CD4-positive, alpha-beta memory T cell (primary cell): ENCODE results near the gene PLCD3. TPM values are rescaled to one million over a fixed set of nuclear protein-coding genes. Genes with fewer than 3 reads are reported as not detected.
A peak's percentile ranks its signal among the peaks of the same experiment; 100 is the strongest.

Experiments used
- CTCF ChIA-PET: fragments of 350-600 bp; sonication (Branson Sonifier 250); formaldehyde crosslinking; loops from one replicate; lab custom pipeline; 2021; ENCODE audit warnings: inconsistent platforms; ENCODE audit not compliant: partially characterized antibody; lab: Charles Lee
- POLR2A ChIA-PET: fragments of 350-600 bp; sonication (Branson Sonifier 250); formaldehyde crosslinking; loops from one replicate; lab custom pipeline; 2021; ENCODE audit not compliant: partially characterized antibody; lab: Charles Lee
- DNase-seq, 5 donors: peaks; one replicate each; pipeline versions ENCODE4 v3.0.0 to v3.0.0-alpha.2; 2020 to 2022; ENCODE audit warnings: mixed read lengths in 1 of 5
- H3K27ac ChIP-seq: one replicate; pipeline ENCODE4 v1.7.0; 2013; ENCODE audit warnings: low read depth, low read length
- H3K27me3 ChIP-seq: 2 replicates; pipeline ENCODE4 v1.7.0; 2013; ENCODE audit warnings: mild to moderate bottlenecking, low read length, moderate library complexity; ENCODE audit not compliant: insufficient read depth
- H3K36me3 ChIP-seq: 2 replicates; pipeline ENCODE4 v1.7.0; 2013; ENCODE audit warnings: mild to moderate bottlenecking, low read length, moderate library complexity; ENCODE audit not compliant: insufficient read depth
- H3K4me1 ChIP-seq: 2 replicates; pipeline ENCODE4 v1.7.0; 2013; ENCODE audit warnings: mild to moderate bottlenecking, low read length, moderate library complexity; ENCODE audit not compliant: insufficient read depth
- H3K4me3 ChIP-seq, 2 donors: one replicate each; pipeline ENCODE4 v1.7.0; 2013; ENCODE audit warnings: low read length in 2 of 2, mild to moderate bottlenecking in 1 of 2
- H3K9me3 ChIP-seq, 2 donors: one replicate each; pipeline ENCODE4 v1.7.0; 2013; ENCODE audit warnings: low read length in 2 of 2, control low read depth in 1 of 2; ENCODE audit not compliant: control insufficient read depth in 1 of 2
- H3K27ac Mint-ChIP-seq, 7 donors: one replicate each; pipeline ENCODE4 v1.8.0; 2020 to 2021; ENCODE audit warnings: mixed read lengths in 7 of 7, mild to moderate bottlenecking in 6 of 7, inconsistent platforms in 3 of 7, moderate library complexity in 3 of 7
- H3K27me3 Mint-ChIP-seq, 2 donors: one replicate each; pipeline ENCODE4 v1.8.0; 2020 to 2021; ENCODE audit warnings: mixed read lengths in 2 of 2
- H3K36me3 Mint-ChIP-seq, 2 donors: one replicate each; pipeline ENCODE4 v1.8.0; 2020 to 2021; ENCODE audit warnings: mixed read lengths in 2 of 2, inconsistent platforms in 1 of 2, mild to moderate bottlenecking in 1 of 2
- H3K4me1 Mint-ChIP-seq, 4 donors: one replicate each; pipeline ENCODE4 v1.8.0; 2020 to 2021; ENCODE audit warnings: mixed read lengths in 4 of 4, mild to moderate bottlenecking in 1 of 4
- H3K4me3 Mint-ChIP-seq, 8 donors: one replicate each; pipeline ENCODE4 v1.8.0; 2020 to 2021; ENCODE audit warnings: mixed read lengths in 8 of 8, mild to moderate bottlenecking in 7 of 8, moderate library complexity in 6 of 8, inconsistent platforms in 3 of 8
- H3K9me3 Mint-ChIP-seq, 8 donors: one replicate each; pipeline ENCODE4 v1.8.0; 2020 to 2021; ENCODE audit warnings: mixed read lengths in 8 of 8, mild to moderate bottlenecking in 5 of 8, inconsistent platforms in 3 of 8, moderate library complexity in 1 of 8
- intact Hi-C: fragments of 100-400 bp; cut with micrococcal nuclease; formaldehyde crosslinking; loops from one replicate; pipeline ENCODE4 v1.15.1; 2023
- polyA plus RNA-seq, 2 donors: library from polyadenylated mRNA; unstranded; fragments of 300-500 nt; fragmentation: Illumina TruSeq; gene quantifications; one replicate each; pipeline ENCODE4 v1.2.3, GENCODE V29; 2021
- total RNA-seq, 2 experiments: library from RNA; stranded (reverse); gene quantifications; one replicate each; pipeline ENCODE4 v1.2.3, GENCODE V29; 2021

PLCD3 gene
- total and polyA plus RNA-seq, 4 experiments from 2014 or later, result 0.30 to 6.0 (median 2.3) TPM

- peak within 1 kb of the TSS; percentile 99 for H3K27ac ChIP-seq
- ChIA-PET POLR2A (interaction anchor here (0.6 to 14.4 kb wide), 27 partner anchors 10 to 1154 kb away, joined by 3 to 865 read pairs (median 6); partner anchors contain the start of genes ACBD4, FMNL1, HEXIM1 and MAP3K14), CTCF (interaction anchor here (1.1 to 22.4 kb wide), 5 partner anchors 8 to 36 kb away, joined by 3 to 552 read pairs (median 35); partner anchors contain the start of genes ACBD4, HEXIM1 and PLCD3)
- peaks cover 33% of the 10 kb centered on the region for H3K4me1 ChIP-seq
- H3K27ac Mint-ChIP-seq, result peak within 1 kb of the TSS; percentile 90 to 100 (median 98)
- no peaks in the 10 kb centered on the region for H3K9me3 Mint-ChIP-seq
- no peaks in the 10 kb centered on the region for H3K9me3 ChIP-seq
- H3K4me3 ChIP-seq, result peak within 1 kb of the TSS; percentile 72 to 87
- DNase-seq, result peak; percentile 99 to 100 (median 99)
- H3K4me3 Mint-ChIP-seq, result peak within 1 kb of the TSS; percentile 85 to 99 (median 98)
- no peaks in the 10 kb centered on the region for H3K27me3 ChIP-seq
- intact Hi-C loops, result loop anchor here (1.0 to 5.0 kb wide), 7 partner anchors 9 to 151 kb away; partner anchors contain the start of genes ACBD4, HEXIM1 and NMT1
- no peaks in the 10 kb centered on the region for H3K27me3 Mint-ChIP-seq
- H3K36me3 Mint-ChIP-seq, result peaks cover 0 to 23% of the 10 kb centered on the region in 2 donors
- H3K36me3 ChIP-seq, result no peaks in the 10 kb centered on the region
- H3K4me1 Mint-ChIP-seq, result peaks cover 17 to 51% (median 38%) of the 10 kb centered on the region in 4 donors
Measured at GRCh38 chr17:45161288-45162024, 29.1 kb upstream of the PLCD3 start, which contains the start of gene HEXIM2. Gene HEXIM2 (plus strand): TSS chr17:45161875. CDS start chr17:45162794, 919 bp downstream.

GRCh38 chr17:45160447-45161287 is 28.4 kb upstream of the PLCD3 start:
- Mint-ChIP-seq H3K36me3 (peaks cover 0 to 27% of the 10 kb centered on the region in 2 donors), H3K4me1 (peaks cover 20 to 56% (median 41%) of the 10 kb centered on the region in 4 donors), H3K9me3 (no peaks in the 10 kb centered on the region), H3K27me3 (no peaks in the 10 kb centered on the region), H3K27ac (peak overlapping the region; percentile 90 to 100 (median 98)), H3K4me3 (peak overlapping the region; percentile 85 to 99 (median 98))
- H3K4me1 ChIP-seq, result peaks cover 35% of the 10 kb centered on the region
- no peaks in the 10 kb centered on the region for H3K27me3 ChIP-seq
- ChIA-PET POLR2A (interaction anchor here (0.6 to 14.4 kb wide), 23 partner anchors 11 to 1153 kb away, joined by 3 to 865 read pairs (median 8); partner anchors contain the start of genes ACBD4, FMNL1, HEXIM1 and MAP3K14), CTCF (interaction anchor here (1.1 to 22.4 kb wide), 5 partner anchors 9 to 37 kb away, joined by 3 to 552 read pairs (median 35); partner anchors contain the start of genes ACBD4, HEXIM1 and PLCD3)
- DNase-seq, result peak in 3 of 5 donors; percentile 32 to 70 (median 41)
- intact Hi-C loops, result loop anchor here (1.0 to 5.0 kb wide), 7 partner anchors 8 to 152 kb away; partner anchors contain the start of genes ACBD4, HEXIM1 and NMT1
- H3K9me3 ChIP-seq, result no peaks in the 10 kb centered on the region
- H3K4me3 ChIP-seq, result peak overlapping the region; percentile 72 to 87
- peak overlapping the region; percentile 99 for H3K27ac ChIP-seq
- no peaks in the 10 kb centered on the region for H3K36me3 ChIP-seq

- H3K4me1 ChIP-seq, result peaks cover 49% of the 10 kb centered on the region
- no peak overlapping the region for H3K4me3 ChIP-seq
- Mint-ChIP-seq H3K4me3 (peak overlapping the region in 1 of 8 donors; percentile 5), H3K9me3 (no peaks in the 10 kb centered on the region), H3K27ac (peak overlapping the region in 4 of 7 donors; percentile 25 to 65 (median 36)), H3K27me3 (no peaks in the 10 kb centered on the region), H3K4me1 (peaks cover 23 to 51% (median 35%) of the 10 kb centered on the region in 4 donors), H3K36me3 (peaks cover 0 to 24% of the 10 kb centered on the region in 2 donors)
- H3K27me3 ChIP-seq, result no peaks in the 10 kb centered on the region
- ChIA-PET CTCF (interaction anchor here (3.0 to 22.4 kb wide), 2 partner anchors 21 to 41 kb away, joined by 20 to 552 read pairs; partner anchors contain the start of genes ACBD4 and PLCD3), POLR2A (interaction anchor here (1.2 to 14.4 kb wide), 4 partner anchors 8 to 74 kb away, joined by 3 to 865 read pairs (median 4); partner anchors contain the start of genes ACBD4, FMNL1 and HEXIM1)
- no peaks in the 10 kb centered on the region for H3K36me3 ChIP-seq
- intact Hi-C loops, result no loop called here
- H3K9me3 ChIP-seq, result no peaks in the 10 kb centered on the region
- DNase-seq, result no peak
- H3K27ac ChIP-seq, result no peak overlapping the region
Measured at GRCh38 chr17:45156242-45156641, 23.9 kb upstream of the PLCD3 start.

GRCh38 chr17:45155483-45155882 is 23.2 kb upstream of the PLCD3 start:
- no peak for DNase-seq
- Histone ChIP-seq H3K9me3 (no peaks in the 10 kb centered on the region), H3K4me1 (peaks cover 57% of the 10 kb centered on the region), H3K27ac (peak overlapping the region; percentile 2), H3K36me3 (no peaks in the 10 kb centered on the region), H3K27me3 (no peaks in the 10 kb centered on the region), H3K4me3 (no peak overlapping the region)
- POLR2A ChIA-PET, result interaction anchor here (1.2 to 14.4 kb wide), 4 partner anchors 7 to 74 kb away, joined by 3 to 865 read pairs (median 4); partner anchors contain the start of genes ACBD4, FMNL1 and HEXIM1
- Mint-ChIP-seq H3K4me3 (no peak overlapping the region), H3K36me3 (peaks cover 0 to 22% of the 10 kb centered on the region in 2 donors), H3K4me1 (peaks cover 28 to 54% (median 42%) of the 10 kb centered on the region in 4 donors), H3K27me3 (no peaks in the 10 kb centered on the region), H3K9me3 (no peaks in the 10 kb centered on the region), H3K27ac (peak overlapping the region in 3 of 7 donors; percentile 11 to 73 (median 23))
- intact Hi-C loops, result no loop called here
- CTCF ChIA-PET, result interaction anchor here (0.6 to 22.4 kb wide), 7 partner anchors 11 to 1309 kb away, joined by 3 to 552 read pairs (median 3); partner anchors contain the start of genes ACBD4 and PLCD3

GRCh38 chr17:45155029-45155428 is 22.7 kb upstream of the PLCD3 start:
- Histone ChIP-seq H3K4me1 (peaks cover 54% of the 10 kb centered on the region), H3K27me3 (no peaks in the 10 kb centered on the region), H3K4me3 (no peak overlapping the region), H3K36me3 (no peaks in the 10 kb centered on the region), H3K9me3 (no peaks in the 10 kb centered on the region), H3K27ac (peak overlapping the region; percentile 2)
- Mint-ChIP-seq H3K36me3 (peaks cover 0 to 19% of the 10 kb centered on the region in 2 donors), H3K9me3 (no peaks in the 10 kb centered on the region), H3K27me3 (no peaks in the 10 kb centered on the region), H3K4me3 (no peak overlapping the region), H3K27ac (peak overlapping the region in 1 of 7 donors; percentile 11), H3K4me1 (peaks cover 31 to 54% (median 42%) of the 10 kb centered on the region in 4 donors)
- ChIA-PET CTCF (interaction anchor here (0.7 to 22.4 kb wide), 6 partner anchors 11 to 1309 kb away, joined by 3 to 552 read pairs (median 3); partner anchors contain the start of genes ACBD4 and PLCD3), POLR2A (interaction anchor here (1.4 to 14.4 kb wide), 3 partner anchors 7 to 67 kb away, joined by 3 to 865 read pairs (median 5); partner anchors contain the start of genes ACBD4, FMNL1 and HEXIM1)
- intact Hi-C loops, result no loop called here
- no peak for DNase-seq
